GM12875 (cell line): ENCODE data around the gene MISP.
"Not testable (repeated sequence)": the region's sequence is repeated elsewhere in the genome, so short reads cannot be mapped to it uniquely, and the experiment has no call there.

Experiments used
- H3K4me3 ChIP-seq: one replicate; pipeline ENCODE4 v1.5.1; 2011; ENCODE audit warnings: low read depth, low read length, control low read depth
- TF ChIP-seq, protein P1 (sequence below): IDR thresholded peaks from 2 replicates; pipeline ENCODE4 v1.5.1; 2011; ENCODE audit warnings: low read depth, mild to moderate bottlenecking, control low read depth, inconsistent platforms, low read length, moderate library complexity, borderline replicate concordance; ENCODE audit not compliant: insufficient read depth

The MISP gene

GRCh38 chr19:743168-743687, 7.7 kb upstream of the MISP start:
- no peak overlapping the region for H3K4me3 ChIP-seq
- TF ChIP-seq, protein P1, sequence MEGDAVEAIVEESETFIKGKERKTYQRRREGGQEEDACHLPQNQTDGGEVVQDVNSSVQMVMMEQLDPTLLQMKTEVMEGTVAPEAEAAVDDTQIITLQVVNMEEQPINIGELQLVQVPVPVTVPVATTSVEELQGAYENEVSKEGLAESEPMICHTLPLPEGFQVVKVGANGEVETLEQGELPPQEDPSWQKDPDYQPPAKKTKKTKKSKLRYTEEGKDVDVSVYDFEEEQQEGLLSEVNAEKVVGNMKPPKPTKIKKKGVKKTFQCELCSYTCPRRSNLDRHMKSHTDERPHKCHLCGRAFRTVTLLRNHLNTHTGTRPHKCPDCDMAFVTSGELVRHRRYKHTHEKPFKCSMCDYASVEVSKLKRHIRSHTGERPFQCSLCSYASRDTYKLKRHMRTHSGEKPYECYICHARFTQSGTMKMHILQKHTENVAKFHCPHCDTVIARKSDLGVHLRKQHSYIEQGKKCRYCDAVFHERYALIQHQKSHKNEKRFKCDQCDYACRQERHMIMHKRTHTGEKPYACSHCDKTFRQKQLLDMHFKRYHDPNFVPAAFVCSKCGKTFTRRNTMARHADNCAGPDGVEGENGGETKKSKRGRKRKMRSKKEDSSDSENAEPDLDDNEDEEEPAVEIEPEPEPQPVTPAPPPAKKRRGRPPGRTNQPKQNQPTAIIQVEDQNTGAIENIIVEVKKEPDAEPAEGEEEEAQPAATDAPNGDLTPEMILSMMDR: no peak

GRCh38 chr19:745138-745537, 5.8 kb upstream of the MISP start:
- H3K4me3 ChIP-seq: not testable (repeated sequence)

GRCh38 chr19:746208-746819, 4.6 kb upstream of the MISP start:
- TF ChIP-seq, protein P1: no peak
- no peak overlapping the region for H3K4me3 ChIP-seq

DNA sequence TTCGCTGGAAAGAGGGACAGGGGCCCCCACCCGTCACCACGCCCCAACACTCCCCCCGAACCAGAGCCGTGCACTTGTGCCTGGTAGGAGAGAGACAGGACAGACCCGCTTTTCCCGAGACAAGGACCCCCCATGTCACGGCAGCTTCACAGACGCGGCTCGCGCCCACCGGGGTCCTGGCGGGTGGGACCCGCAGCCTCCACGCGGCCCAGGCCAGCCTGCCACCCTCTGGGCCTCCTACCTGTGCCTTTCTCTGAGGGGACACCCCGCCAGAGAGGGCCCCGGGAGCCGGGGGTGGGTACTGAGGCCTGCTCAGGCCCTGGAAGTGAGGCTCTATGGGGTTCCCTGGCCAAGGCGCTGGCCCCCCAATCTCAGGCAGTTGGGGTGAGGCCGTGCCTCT, 4.0 kb upstream of the MISP start:
- no peak overlapping the region for H3K4me3 ChIP-seq
- TF ChIP-seq, protein P1: no peak

DNA sequence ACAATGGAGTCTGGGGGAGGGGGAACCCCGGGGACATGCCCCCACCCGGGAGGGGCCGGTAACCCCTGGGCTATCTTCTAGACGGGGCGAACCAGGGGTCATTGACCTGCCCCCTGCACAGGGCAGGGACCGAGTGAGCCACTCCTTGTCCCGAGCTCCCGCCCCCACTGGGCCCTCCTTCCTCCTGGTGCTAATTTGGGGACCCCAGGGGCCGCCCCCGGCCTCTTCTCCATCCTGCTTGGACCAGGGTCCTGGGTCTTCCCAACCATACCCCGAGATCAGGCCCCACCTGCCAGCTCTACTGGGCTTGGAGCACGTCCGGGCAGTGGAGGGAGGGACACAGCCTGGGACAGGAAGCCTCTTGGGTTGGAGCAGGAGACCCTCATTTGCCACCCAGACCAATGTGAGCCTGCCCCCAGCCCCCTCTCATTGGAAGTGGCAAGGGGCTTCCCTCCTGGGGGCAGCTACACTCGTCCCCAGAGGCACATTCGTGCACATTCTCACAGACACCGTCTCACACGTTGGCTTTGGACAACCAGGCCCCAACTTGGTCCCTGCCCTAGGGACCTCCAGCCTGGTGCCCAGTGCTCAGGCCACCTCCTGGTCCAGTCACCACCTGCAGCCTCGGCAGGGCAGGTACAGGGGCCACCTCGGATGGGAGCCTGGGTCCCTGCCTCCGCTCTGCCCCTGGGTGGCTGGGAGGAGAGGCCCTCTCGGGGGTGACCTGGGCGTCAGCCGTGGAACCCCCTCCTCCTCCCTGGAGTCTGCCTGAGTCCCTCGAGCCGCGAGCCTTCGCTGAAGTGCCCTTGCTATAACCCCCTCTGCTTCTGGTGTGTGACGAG, 3.3 kb upstream of the MISP start:
- H3K4me3 ChIP-seq: no peak overlapping the region
- TF ChIP-seq, protein P1: no peak

DNA sequence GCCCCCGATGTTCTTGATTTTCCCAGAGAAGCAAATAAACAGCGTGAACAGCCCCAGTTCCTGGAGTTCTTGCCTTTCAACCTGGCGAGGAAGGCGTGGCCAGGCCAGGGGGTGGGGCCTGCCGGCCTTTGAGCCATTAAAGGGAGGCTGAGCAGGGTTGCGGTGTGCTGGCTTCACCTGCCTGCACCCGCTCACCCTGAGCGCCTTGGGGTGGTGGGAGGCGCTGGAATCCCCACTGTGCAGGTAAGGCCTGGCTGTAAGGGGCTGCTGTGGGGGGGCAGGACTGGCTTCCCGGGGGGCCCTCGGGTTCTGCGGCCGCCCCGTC, 2.7 kb upstream of the MISP start:
- TF ChIP-seq, protein P1: no peak
- no peak overlapping the region for H3K4me3 ChIP-seq

- TF ChIP-seq, protein P1: no peak
- H3K4me3 ChIP-seq: no peak overlapping the region
Observed at GRCh38 chr19:749811-750210, 1.1 kb upstream of the MISP start.
